Body of pancreas (tissue), 4 donors: ENCODE measurements around the gene NCS1. TPM values are rescaled to one million over a fixed set of nuclear protein-coding genes. Genes with fewer than 3 reads are reported as not detected.

Source experiments
- ATAC-seq: fragments of 150-250 bp; one replicate; pipeline ENCODE4 v1.9.1; 2016
- DNase-seq, 4 donors: peaks; one replicate each; pipeline ENCODE4 v3.0.0-alpha.2; 2019
- H3K27ac ChIP-seq, 4 donors: fragments of 200-600 bp; sonication (generic); 1 replicate in 3 of 4; 2 replicates in 1 of 4; pipeline versions ENCODE4 v1.5.1 to v1.6.1; 2016 to 2019; ENCODE audit warnings: mild to moderate bottlenecking in 1 of 4, mixed read lengths in 1 of 4, moderate library complexity in 1 of 4
- H3K27me3 ChIP-seq, 2 donors: fragments of 200-600 bp; sonication (generic); one replicate each; pipeline ENCODE4 v1.6.0; 2016; ENCODE audit warnings: mild to moderate bottlenecking in 1 of 2
- H3K36me3 ChIP-seq, 2 donors: fragments of 200-600 bp; sonication (generic); replicated peaks in 1 of 2; 2 replicates each; pipeline ENCODE4 v1.5.1; 2016; ENCODE audit warnings: low read depth in 2 of 2; ENCODE audit not compliant: insufficient read depth in 1 of 2
- H3K4me1 ChIP-seq: fragments of 200-600 bp; sonication (generic); one replicate; pipeline ENCODE4 v1.6.0; 2016
- H3K4me3 ChIP-seq, 2 donors: fragments of 200-600 bp; sonication (generic); 1 replicate in 1 of 2; 2 replicates in 1 of 2; pipeline ENCODE4 v1.5.1; 2016 to 2019
- H3K9me3 ChIP-seq, 3 donors: fragments of 200-600 bp; sonication (generic); 1 replicate in 2 of 3; 2 replicates in 1 of 3; pipeline ENCODE4 v1.5.1; 2016
- CTCF ChIP-seq, 7 experiments: fragments of 450-650 bp in 4 of 7; fragments of 200-600 bp in 3 of 7; sonication (generic) in 3 of 7; IDR thresholded peaks; one replicate each; pipeline ENCODE4 v1.5.1; 2016 to 2019; ENCODE audit warnings: antibody characterized with exemption in 7 of 7
- POLR2A ChIP-seq, 3 donors: fragments of 450-650 bp; IDR thresholded peaks; one replicate each; pipeline ENCODE4 v1.6.1; 2016; ENCODE audit warnings: antibody characterized with exemption in 3 of 3, mild to moderate bottlenecking in 2 of 3
- WGBS, 2 donors: methylation state at CpG; one replicate each; pipeline ENCODE4 v1.1.5; 2017; 5-methylcytosine and 5-hydroxymethylcytosine counted together
- intact Hi-C: fragments of 100-400 bp; cut with DNase I; formaldehyde crosslinking; loops from one replicate; pipeline ENCODE4 v1.15.1; 2023
- total RNA-seq, 2 donors: library from RNA; depleted of rRNA; stranded (reverse); fragments of >200 nt; gene quantifications; one replicate each; pipeline ENCODE4 v1.1.0, GENCODE V29; 2016

The NCS1 gene
- total RNA-seq, 2 donors from 2014 or later: 3.9 to 4.3 TPM

- Histone ChIP-seq H3K36me3 (no peaks in the 10 kb centered on the region), H3K4me3 (no peak overlapping the region), H3K27ac (no peak overlapping the region), H3K4me1 (no peaks in the 10 kb centered on the region), H3K9me3 (no peaks in the 10 kb centered on the region), H3K27me3 (no peaks in the 10 kb centered on the region)
- ATAC-seq (no peak), DNase-seq (no peak)
- intact Hi-C loops: no loop called here
- WGBS, 2 donors: 78 to 81% methylated on average over 14 of the region's 14 CpGs
- TF ChIP-seq POLR2A (IDR thresholded peaks at IDR 0.05) (no peak), CTCF (IDR thresholded peaks at IDR 0.05) (no peak)
These were observed 37.2 kb downstream of the NCS1 start for GRCh38 chr9:130209422-130209821.

- intact Hi-C loops: no loop called here
- no peaks in the 10 kb centered on the region for H3K36me3 ChIP-seq
- DNase-seq (no peak), ATAC-seq (no peak)
- 84 to 85% methylated on average over 15 to 20 of the region's 20 CpGs for WGBS, 2 donors
- TF ChIP-seq POLR2A (IDR thresholded peaks at IDR 0.05) (no peak), CTCF (IDR thresholded peaks at IDR 0.05) (no peak)
- H3K9me3 ChIP-seq: no peaks in the 10 kb centered on the region
- no peaks in the 10 kb centered on the region for H3K4me1 ChIP-seq
- H3K4me3 ChIP-seq: no peak overlapping the region
- H3K27me3 ChIP-seq: no peaks in the 10 kb centered on the region
- no peak overlapping the region for H3K27ac ChIP-seq
These were observed 39.5 kb downstream of the NCS1 start for GRCh38 chr9:130211548-130212226.

- intact Hi-C loops: no loop called here
- DNase-seq: no peak
These were observed 40.5 kb downstream of the NCS1 start for GRCh38 chr9:130212543-130213297.

GRCh38 chr9:130213911-130214761 is 41.9 kb downstream of the NCS1 start:
- Histone ChIP-seq H3K4me1 (no peaks in the 10 kb centered on the region), H3K36me3 (peaks cover 0 to 3% of the 10 kb centered on the region in 2 donors), H3K27ac (no peak overlapping the region), H3K4me3 (no peak overlapping the region), H3K9me3 (no peaks in the 10 kb centered on the region), H3K27me3 (no peaks in the 10 kb centered on the region)
- intact Hi-C loops: no loop called here
- WGBS, 2 donors: 76 to 78% methylated on average over 10 to 19 of the region's 19 CpGs
- no peak for ATAC-seq
- TF ChIP-seq POLR2A (IDR thresholded peaks at IDR 0.05): no peak
- no peak for TF ChIP-seq CTCF (IDR thresholded peaks at IDR 0.05)
- DNase-seq: no peak

More at GRCh38 chr9:130212543-130213297, 40.5 kb downstream of the NCS1 start:
- Histone ChIP-seq H3K4me1 (no peaks in the 10 kb centered on the region), H3K27ac (no peak overlapping the region), H3K9me3 (no peaks in the 10 kb centered on the region), H3K4me3 (no peak overlapping the region), H3K36me3 (no peaks in the 10 kb centered on the region), H3K27me3 (no peaks in the 10 kb centered on the region)
- 83 to 87% methylated on average over 9 to 14 of the region's 17 CpGs for WGBS, 2 donors
- TF ChIP-seq CTCF (IDR thresholded peaks at IDR 0.05): no peak
- TF ChIP-seq POLR2A (IDR thresholded peaks at IDR 0.05): no peak
- no peak for ATAC-seq
